HG02938 (cell line): Measurements from ENCODE around the gene EIF5A.

Experiments used
- ATAC-seq: cut with Tn5 transposase; IDR thresholded peaks from one replicate; pipeline ENCODE4 v1.9.1; 2021; ENCODE audit warnings: mild to moderate bottlenecking, moderate library complexity; ENCODE audit not compliant: unreplicated experiment

Gene EIF5A

DNA sequence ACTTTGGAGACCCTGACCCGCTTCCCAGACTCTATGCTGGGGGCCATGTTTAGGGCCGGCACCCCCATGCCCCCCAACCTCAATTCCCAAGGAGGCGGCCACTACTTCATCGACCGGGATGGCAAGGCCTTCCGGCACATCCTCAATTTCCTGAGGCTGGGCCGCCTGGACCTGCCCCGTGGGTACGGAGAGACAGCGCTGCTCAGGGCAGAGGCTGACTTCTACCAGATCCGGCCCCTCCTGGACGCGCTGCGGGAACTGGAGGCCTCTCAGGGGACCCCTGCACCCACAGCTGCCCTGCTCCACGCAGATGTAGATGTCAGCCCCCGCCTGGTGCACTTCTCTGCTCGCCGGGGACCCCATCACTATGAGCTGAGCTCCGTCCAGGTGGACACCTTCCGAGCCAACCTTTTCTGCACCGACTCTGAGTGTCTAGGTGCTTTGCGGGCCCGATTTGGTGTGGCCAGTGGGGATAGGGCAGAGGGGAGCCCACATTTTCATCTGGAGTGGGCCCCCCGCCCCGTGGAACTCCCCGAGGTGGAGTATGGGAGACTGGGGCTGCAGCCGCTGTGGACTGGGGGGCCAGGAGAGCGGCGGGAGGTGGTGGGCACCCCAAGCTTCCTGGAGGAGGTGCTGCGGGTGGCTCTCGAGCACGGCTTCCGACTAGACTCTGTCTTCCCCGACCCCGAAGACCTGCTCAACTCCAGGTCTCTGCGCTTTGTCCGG, 45.6 kb downstream of the EIF5A start:
- ATAC-seq: no peak

DNA sequence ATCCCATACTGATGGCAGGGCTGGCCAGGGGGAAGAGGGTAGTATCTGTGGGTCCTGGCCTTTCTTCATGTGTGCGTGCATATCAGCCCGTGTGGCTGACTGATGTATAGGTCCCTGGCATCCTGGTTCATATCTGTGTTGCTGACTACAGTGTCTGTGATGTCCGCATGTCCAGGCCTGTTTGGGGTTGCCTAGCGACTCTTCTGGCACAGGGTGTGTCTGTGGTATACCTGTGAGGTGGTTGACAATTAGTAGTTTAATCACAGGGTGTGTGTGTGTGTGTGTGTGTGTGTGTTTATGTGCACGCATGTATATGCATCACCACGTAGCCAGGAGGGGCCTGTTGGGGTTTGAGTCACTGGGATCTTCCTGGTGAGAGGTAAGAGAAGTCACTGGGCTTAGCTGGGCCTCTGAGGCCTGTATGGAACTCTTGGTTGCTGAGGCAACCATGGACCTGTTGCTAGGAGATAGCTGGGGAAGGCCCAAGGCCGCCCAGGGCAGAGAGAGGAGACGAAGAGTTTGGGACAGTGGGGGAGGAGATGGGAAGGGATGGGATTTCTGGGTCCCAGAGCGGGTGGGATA, 46.9 kb downstream of the EIF5A start:
- no peak for ATAC-seq

DNA sequence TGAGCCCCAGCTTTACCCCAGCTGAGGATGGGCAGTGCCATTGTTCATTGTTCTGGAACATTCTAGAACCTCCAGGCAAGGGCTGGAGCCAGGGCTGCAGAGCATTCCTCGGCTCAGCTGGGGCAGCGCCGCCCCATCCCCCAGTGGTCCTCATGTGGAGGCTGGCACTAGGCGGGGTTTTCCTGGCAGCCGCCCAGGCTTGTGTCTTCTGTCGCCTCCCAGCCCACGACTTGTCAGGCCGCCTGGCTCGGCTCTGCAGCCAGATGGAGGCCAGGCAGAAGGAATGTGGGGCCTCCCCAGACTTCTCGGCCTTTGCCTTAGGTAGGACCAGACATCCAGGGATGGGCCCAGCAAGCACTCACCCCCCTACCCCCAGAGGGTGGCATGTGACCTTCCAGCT, 47.6 kb downstream of the EIF5A start, which contains the start of gene TMEM95:
Gene TMEM95 (plus strand): TSS at position 104 of the 400 bp plus-strand sequence. CDS start 49 bp downstream, at position 153.
- no peak for ATAC-seq

DNA sequence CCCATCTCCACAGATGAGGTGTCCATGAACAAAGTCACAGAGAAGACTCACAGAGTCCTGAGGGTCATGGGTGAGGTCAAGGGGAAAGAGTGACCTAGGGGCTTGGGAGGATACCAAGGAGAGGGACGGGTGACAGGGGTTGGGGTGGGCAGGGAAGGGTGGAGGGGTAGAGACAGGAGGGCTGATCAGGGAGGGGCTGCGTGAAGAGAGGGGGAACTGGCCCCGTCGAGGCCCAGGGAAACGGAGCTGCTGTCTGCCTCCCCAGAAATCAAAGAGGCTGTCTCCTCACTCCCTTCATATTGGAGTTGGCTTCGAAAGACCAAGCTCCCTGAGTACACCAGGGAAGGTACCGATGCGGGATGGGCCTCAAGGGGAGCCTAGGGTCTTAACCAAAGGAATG, 48.1 kb downstream of the EIF5A start:
- ATAC-seq: no peak

DNA sequence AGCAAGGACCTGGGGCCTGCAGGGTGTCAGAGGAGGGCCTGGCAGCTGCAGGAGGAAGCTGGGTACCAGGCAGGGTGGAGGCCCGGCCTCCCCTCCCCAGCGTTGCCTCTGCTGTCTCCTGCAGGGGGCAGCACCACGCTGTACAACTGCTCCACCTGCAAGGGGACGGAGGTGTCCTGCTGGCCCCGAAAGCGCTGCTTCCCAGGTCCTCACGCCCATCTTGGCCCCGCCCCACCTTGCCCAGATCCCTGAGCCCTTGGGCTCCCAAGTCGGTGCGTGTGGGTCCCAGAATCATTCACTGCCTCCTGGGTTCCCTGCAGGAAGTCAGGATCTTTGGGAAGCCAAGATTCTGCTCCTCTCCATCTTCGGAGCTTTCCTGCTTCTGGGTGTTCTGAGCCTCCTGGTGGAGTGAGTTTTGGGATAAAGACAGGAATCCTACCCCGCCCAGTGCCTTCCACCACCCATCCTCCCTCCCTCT, 48.7 kb downstream of the EIF5A start:
- ATAC-seq: no peak

DNA sequence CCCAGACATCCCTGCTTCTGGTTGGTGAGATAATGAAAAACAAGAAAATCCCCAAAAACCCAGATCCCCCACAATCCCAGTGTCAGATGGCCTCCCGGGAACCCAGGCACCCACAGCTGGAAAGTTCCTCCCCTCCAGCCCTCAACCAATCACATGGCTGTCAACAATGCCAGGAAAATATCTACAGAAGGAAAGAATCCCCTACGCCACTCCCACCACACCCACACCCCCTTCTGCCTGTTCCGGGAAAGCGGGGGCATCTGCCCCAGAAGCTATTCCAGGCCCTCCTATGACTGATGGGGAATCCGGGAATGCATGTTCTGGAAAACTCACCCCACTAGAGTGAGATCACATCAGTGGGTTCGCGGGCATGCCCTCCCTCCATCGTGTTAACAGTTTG, 49.3 kb downstream of the EIF5A start:
- ATAC-seq: no peak

DNA sequence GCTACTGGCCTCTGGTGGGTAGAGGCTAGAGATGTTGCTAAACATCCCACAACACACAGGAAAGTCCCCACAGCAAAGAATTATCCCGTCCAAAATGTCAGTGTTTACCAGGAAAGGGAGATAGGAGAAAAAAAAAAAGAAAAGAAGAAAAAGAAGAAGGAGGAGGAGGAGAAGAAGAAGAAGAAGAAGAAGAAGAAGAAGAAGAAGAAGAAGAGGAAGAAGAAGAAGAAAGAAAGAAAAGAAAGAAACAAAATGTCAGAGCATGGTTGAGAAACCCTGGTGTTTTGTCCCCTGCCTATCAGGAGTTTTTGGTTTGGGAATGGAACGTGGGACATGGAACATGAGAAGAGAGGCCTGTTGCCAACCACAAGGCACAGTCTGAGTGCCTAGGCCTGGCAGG, 50.0 kb downstream of the EIF5A start:
- ATAC-seq: no peak

DNA sequence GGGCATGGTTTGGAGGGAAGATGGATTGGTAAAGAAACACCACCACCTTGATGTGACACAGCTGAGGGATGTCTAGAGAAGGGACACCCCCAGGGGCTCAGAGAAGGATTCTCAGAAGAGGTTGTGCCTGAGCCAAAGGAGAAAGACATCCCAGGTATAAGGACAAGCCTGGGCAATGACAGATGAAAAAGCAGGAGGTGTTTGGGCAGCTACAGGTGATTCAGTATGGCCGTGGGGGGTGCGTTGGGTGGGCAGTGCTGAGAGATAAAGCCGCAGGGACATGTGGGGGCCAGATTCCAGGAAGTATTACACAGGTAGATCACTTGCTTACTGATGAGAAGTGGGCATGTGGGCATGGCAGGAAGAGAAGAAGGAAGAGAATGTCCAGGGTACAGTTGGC, 54.5 kb downstream of the EIF5A start:
- ATAC-seq: no peak
